ENCODE results near the gene PCED1A.
A peak's percentile ranks its signal among the peaks of the same experiment; 100 is the strongest.
"Not testable (repeated sequence)": the region's sequence is repeated elsewhere in the genome, so short reads cannot be mapped to it uniquely, and the experiment has no call there.

PCED1A gene

GRCh38 chr20:2865630-2866029, 25.2 kb upstream of the PCED1A start:
- DNase-seq (ENCODE audit: low read depth in 2 of 2), result peak in 1 of 2 donors; percentile 53

GRCh38 chr20:2865101-2865500, 24.6 kb upstream of the PCED1A start:
- no peak for DNase-seq (ENCODE audit: low read depth in 2 of 2)

GRCh38 chr20:2864626-2865025, 24.2 kb upstream of the PCED1A start:
- DNase-seq (ENCODE audit: low read depth in 2 of 2), result no peak

GRCh38 chr20:2859330-2860121, 19.1 kb upstream of the PCED1A start:
- no peak for DNase-seq (ENCODE audit: low read depth in 2 of 2)

GRCh38 chr20:2858591-2858990, 18.1 kb upstream of the PCED1A start:
- no peak for DNase-seq (ENCODE audit: low read depth in 2 of 2)

- no peak for DNase-seq (ENCODE audit: low read depth in 2 of 2)
Measured at GRCh38 chr20:2851086-2851485, 10.6 kb upstream of the PCED1A start.

- no peak for DNase-seq (ENCODE audit: low read depth in 2 of 2)
Measured at GRCh38 chr20:2849529-2849928, 9.1 kb upstream of the PCED1A start.

- DNase-seq (ENCODE audit: low read depth in 2 of 2), result no peak
Measured at GRCh38 chr20:2847802-2848201, 7.3 kb upstream of the PCED1A start.

- DNase-seq (ENCODE audit: low read depth in 2 of 2), result no peak
Measured at GRCh38 chr20:2846698-2847097, 6.2 kb upstream of the PCED1A start.

GRCh38 chr20:2845607-2846006, 5.2 kb upstream of the PCED1A start:
- DNase-seq (ENCODE audit: low read depth in 2 of 2), result no peak

GRCh38 chr20:2840967-2841531, 594 bp upstream of the PCED1A start:
- DNase-seq (ENCODE audit: low read depth in 2 of 2), result no peak

GRCh38 chr20:2839732-2840137, 720 bp downstream of the PCED1A start:
- no peak for DNase-seq (ENCODE audit: low read depth in 2 of 2)

GRCh38 chr20:2838847-2839671, 1.4 kb downstream of the PCED1A start:
- no peak for DNase-seq (ENCODE audit: low read depth in 2 of 2)

GRCh38 chr20:2838170-2838797, 2.2 kb downstream of the PCED1A start:
- DNase-seq (ENCODE audit: low read depth in 2 of 2), result no peak

- DNase-seq (ENCODE audit: low read depth in 2 of 2), result no peak
Measured at GRCh38 chr20:2837221-2837960, 3.1 kb downstream of the PCED1A start.

GRCh38 chr20:2836035-2836434, 4.4 kb downstream of the PCED1A start:
- DNase-seq (ENCODE audit: low read depth in 2 of 2), result no peak

- no peak for DNase-seq (ENCODE audit: low read depth in 2 of 2)
Measured at GRCh38 chr20:2835331-2835796, 5.1 kb downstream of the PCED1A start.

GRCh38 chr20:2834401-2835110, 5.9 kb downstream of the PCED1A start:
- DNase-seq (ENCODE audit: low read depth in 2 of 2), result no peak

- no peak for DNase-seq (ENCODE audit: low read depth in 2 of 2)
Measured at GRCh38 chr20:2833761-2834160, 6.7 kb downstream of the PCED1A start.

- DNase-seq (ENCODE audit: low read depth in 2 of 2), result not testable (repeated sequence)
Measured at GRCh38 chr20:2831206-2831605, 9.2 kb downstream of the PCED1A start.

- DNase-seq (ENCODE audit: low read depth in 2 of 2), result no peak
Measured at GRCh38 chr20:2829376-2829775, 11.1 kb downstream of the PCED1A start.

All from stimulated activated CD8-positive, alpha-beta memory T cell treated with anti-CD3 and anti-CD28 coated beads, Interleukin-15, amount 100 ng/mL, for 4 hours (primary cell).